Thyroid gland (tissue), 4 donors: ENCODE data around the gene ABCA4.

Experiments used
- POLR2A ChIP-seq, 2 donors: fragments of 450-650 bp; IDR thresholded peaks; one replicate each; pipeline ENCODE4 v1.6.1; 2017; ENCODE audit warnings: antibody characterized with exemption in 2 of 2, mild to moderate bottlenecking in 2 of 2, moderate library complexity in 1 of 2
- TF ChIP-seq, protein P1 (sequence below), 6 experiments: fragments of 200-600 bp in 3 of 6; fragments of 450-650 bp in 3 of 6; sonication (generic) in 3 of 6; IDR thresholded peaks; one replicate each; pipeline ENCODE4 v1.5.1; 2016 to 2019; ENCODE audit warnings: antibody characterized with exemption in 6 of 6, mild to moderate bottlenecking in 2 of 6, inconsistent platforms in 1 of 6, moderate library complexity in 1 of 6

DNA sequence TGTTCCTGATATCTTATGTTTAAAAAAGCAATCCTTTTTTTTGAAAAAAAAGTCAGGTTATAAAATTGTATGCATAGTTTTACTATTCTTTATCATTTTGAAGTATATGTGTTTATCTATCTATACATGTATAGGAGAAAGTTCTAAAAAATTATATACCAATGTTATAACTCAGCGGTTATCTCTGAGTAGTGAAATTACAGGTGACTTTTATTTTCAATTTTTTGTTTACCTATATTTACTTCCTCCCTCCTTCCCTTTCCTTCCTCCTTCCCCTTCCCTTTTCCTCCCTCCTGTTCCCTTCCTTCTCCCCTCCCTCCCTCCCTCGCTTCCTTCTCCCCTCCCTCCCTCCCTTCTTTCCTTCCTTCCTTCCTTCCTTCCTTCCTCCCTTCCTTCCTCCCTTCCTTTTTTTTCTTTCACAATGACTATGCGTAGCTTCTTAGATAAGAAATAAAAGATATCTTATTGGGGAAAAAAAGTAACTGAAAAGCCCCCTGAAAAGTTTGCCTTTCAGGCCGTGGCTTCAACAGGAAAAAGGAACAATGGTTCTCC, 77.1 kb downstream of the ABCA4 start:
- TF ChIP-seq, protein P1, sequence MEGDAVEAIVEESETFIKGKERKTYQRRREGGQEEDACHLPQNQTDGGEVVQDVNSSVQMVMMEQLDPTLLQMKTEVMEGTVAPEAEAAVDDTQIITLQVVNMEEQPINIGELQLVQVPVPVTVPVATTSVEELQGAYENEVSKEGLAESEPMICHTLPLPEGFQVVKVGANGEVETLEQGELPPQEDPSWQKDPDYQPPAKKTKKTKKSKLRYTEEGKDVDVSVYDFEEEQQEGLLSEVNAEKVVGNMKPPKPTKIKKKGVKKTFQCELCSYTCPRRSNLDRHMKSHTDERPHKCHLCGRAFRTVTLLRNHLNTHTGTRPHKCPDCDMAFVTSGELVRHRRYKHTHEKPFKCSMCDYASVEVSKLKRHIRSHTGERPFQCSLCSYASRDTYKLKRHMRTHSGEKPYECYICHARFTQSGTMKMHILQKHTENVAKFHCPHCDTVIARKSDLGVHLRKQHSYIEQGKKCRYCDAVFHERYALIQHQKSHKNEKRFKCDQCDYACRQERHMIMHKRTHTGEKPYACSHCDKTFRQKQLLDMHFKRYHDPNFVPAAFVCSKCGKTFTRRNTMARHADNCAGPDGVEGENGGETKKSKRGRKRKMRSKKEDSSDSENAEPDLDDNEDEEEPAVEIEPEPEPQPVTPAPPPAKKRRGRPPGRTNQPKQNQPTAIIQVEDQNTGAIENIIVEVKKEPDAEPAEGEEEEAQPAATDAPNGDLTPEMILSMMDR (IDR thresholded peaks at IDR 0.05) = no peak
- TF ChIP-seq POLR2A (IDR thresholded peaks at IDR 0.05) = no peak
